HG02840 (cell line): ENCODE data around the gene PTPRN2.

Experiments used
- ATAC-seq: cut with Tn5 transposase; IDR thresholded peaks from one replicate; pipeline ENCODE4 v1.9.1; 2021; ENCODE audit warnings: mild to moderate bottlenecking, moderate library complexity, moderate number of reproducible peaks; ENCODE audit not compliant: unreplicated experiment, low FRiP score

Gene PTPRN2

GRCh38 chr7:158266817-158267741 lies 320.5 kb downstream of the PTPRN2 start:
- ATAC-seq = no peak

- no peak for ATAC-seq
Measured at GRCh38 chr7:158266426-158266816, 321.2 kb downstream of the PTPRN2 start.

- ATAC-seq = no peak
Measured at GRCh38 chr7:158265743-158266080, 321.9 kb downstream of the PTPRN2 start.

GRCh38 chr7:158264881-158265742 lies 322.5 kb downstream of the PTPRN2 start:
- ATAC-seq = no peak

- no peak for ATAC-seq
Measured at GRCh38 chr7:158263964-158264748, 323.5 kb downstream of the PTPRN2 start.

GRCh38 chr7:158263110-158263963 lies 324.3 kb downstream of the PTPRN2 start:
- ATAC-seq = no peak

- ATAC-seq = no peak
Measured at GRCh38 chr7:158262284-158263109, 325.1 kb downstream of the PTPRN2 start.

- ATAC-seq = no peak
Measured at GRCh38 chr7:158261362-158262235, 326.0 kb downstream of the PTPRN2 start.

GRCh38 chr7:158260567-158261361 lies 326.9 kb downstream of the PTPRN2 start:
- ATAC-seq = no peak

- no peak for ATAC-seq
Measured at GRCh38 chr7:158259671-158260418, 327.8 kb downstream of the PTPRN2 start.

GRCh38 chr7:158259141-158259540 lies 328.5 kb downstream of the PTPRN2 start:
- no peak for ATAC-seq

- no peak for ATAC-seq
Measured at GRCh38 chr7:158258411-158259130, 329.1 kb downstream of the PTPRN2 start.

GRCh38 chr7:158257516-158258410 lies 329.9 kb downstream of the PTPRN2 start:
- no peak for ATAC-seq

GRCh38 chr7:158257001-158257400 lies 330.6 kb downstream of the PTPRN2 start:
- no peak for ATAC-seq
